ENCODE data around the gene TRABD.

DNA sequence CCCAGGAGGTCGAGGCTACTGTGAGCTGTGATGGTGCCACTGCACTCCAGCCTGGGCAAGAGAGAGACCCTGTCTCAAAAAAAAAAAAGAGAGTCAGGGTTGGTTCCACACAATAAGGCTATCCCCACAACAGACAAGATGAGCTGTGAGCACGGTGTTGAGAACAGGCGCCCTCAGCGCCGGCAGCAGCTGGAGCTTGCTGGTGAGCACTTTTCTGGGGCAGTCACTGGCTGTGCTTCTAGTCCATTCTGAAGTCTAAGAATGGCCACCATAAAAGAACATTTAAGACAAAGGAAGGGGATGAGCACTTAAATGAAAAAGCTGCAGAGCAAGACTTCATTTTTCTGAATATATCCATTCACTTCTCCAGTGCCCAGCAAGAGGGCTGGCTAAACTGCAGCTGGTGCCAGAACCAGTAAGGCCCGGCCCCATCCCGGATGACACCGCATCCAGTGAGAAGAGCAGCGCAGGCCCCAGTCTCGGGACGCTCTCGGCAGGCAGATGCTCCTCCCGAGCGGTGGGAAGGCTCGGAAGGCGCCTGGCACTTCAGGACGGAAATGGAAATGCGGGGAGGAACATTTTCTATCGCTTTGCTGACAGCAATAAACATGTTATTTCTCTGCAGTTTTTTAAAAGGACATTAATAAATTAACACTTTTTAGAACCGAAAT, 46.9 kb downstream of the TRABD start:
- TF ChIP-seq CTCF (IDR thresholded peaks at IDR 0.05) (no peak), POLR2A (IDR thresholded peaks at IDR 0.05) (no peak)

Measured in heart left ventricle (tissue), 13 donors.